Astrocyte of the cerebellum (primary cell): ENCODE data around the gene ZNF263.

Experiments used
- DNase-seq: peaks from one replicate; pipeline ENCODE4 v3.0.0-alpha.2; 2011; ENCODE audit warnings: low read depth
- H3K4me3 ChIP-seq: 2 replicates; pipeline ENCODE4 v1.5.1; 2011; ENCODE audit warnings: mild to moderate bottlenecking, low read depth, low read length, moderate library complexity
- in situ Hi-C: cut with HindIII; loops from 2 replicates; pipeline ENCODE4 v1.10.0; 2017; ENCODE audit warnings: low sequenced_read_pairs
- TF ChIP-seq, protein P1 (sequence below): IDR thresholded peaks from 2 replicates; pipeline ENCODE4 v1.5.1; 2012; ENCODE audit warnings: low read length, low read depth, moderate library complexity, mild to moderate bottlenecking; ENCODE audit errors: missing control alignments

The ZNF263 gene

DNA sequence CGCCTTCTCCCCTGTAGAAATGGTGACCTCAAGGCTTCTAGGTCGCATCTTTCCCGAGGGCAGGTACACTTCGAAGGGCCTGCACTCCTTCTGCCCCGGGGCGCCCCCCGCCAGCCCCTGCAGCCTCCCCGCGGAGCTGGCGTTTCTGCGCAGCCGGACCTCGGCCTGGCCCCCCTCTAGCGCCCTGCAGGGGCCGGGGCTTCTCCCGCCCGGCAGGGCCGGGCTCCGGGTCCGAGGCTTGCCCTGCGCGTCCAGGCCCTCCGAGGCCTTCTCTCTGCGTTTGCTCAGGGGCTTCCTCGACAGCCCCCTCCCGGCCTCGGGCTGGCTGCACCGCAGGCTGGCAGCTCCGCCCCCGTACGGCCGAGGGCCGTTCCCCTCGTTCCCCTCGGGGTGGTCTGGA lies 29.0 kb upstream of the ZNF263 start:
- in situ Hi-C loops = no loop called here

DNA sequence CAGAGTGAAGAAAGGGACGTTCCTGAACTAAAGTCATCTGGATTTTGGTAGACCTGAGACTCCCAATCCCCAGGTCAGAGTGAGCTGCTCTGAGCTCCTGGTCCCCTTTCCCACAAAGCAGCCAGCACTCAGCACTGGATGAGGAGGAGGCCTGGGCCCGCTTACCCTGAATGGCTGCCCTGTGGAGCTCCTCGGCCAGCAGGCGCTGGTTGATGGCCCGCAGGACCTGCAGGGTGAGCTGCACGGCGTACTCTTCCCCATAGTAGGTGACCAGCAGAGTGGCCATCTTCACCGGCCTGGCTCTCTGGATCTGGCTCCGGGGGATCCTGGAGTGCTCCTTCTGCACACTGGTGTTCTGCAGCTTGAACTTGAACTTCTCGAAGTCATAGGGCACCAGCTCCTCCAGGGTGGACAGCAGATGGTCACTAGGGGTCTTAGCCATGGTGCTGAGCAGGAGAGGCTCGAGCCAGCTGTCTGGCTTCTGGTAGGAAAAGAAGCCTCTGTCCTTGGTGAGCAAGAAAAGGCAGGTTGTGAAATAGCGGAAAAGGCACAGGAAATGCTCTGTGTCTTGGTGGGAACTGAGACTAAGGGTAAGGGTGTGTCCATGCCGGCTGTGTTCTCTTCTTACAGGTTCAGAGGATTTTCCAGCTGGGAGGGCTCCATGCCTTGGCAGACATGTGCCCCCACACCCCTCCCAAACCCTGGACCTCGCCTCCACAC lies 27.0 kb upstream of the ZNF263 start, which contains the start of gene MEFV:
Gene MEFV (minus strand): TSS at position 488 of the 720 bp plus-strand sequence. CDS start 46 bp downstream, at position 442.
- TF ChIP-seq, protein P1, sequence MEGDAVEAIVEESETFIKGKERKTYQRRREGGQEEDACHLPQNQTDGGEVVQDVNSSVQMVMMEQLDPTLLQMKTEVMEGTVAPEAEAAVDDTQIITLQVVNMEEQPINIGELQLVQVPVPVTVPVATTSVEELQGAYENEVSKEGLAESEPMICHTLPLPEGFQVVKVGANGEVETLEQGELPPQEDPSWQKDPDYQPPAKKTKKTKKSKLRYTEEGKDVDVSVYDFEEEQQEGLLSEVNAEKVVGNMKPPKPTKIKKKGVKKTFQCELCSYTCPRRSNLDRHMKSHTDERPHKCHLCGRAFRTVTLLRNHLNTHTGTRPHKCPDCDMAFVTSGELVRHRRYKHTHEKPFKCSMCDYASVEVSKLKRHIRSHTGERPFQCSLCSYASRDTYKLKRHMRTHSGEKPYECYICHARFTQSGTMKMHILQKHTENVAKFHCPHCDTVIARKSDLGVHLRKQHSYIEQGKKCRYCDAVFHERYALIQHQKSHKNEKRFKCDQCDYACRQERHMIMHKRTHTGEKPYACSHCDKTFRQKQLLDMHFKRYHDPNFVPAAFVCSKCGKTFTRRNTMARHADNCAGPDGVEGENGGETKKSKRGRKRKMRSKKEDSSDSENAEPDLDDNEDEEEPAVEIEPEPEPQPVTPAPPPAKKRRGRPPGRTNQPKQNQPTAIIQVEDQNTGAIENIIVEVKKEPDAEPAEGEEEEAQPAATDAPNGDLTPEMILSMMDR = no peak
- H3K4me3 ChIP-seq = no peak within 1 kb of the TSS
- in situ Hi-C loops = no loop called here
- DNase-seq = no peak

More for the DNA sequence above, 29.0 kb upstream of the ZNF263 start:
- DNase-seq = no peak
- no peak overlapping the region for H3K4me3 ChIP-seq
- TF ChIP-seq, protein P1 = no peak

DNA sequence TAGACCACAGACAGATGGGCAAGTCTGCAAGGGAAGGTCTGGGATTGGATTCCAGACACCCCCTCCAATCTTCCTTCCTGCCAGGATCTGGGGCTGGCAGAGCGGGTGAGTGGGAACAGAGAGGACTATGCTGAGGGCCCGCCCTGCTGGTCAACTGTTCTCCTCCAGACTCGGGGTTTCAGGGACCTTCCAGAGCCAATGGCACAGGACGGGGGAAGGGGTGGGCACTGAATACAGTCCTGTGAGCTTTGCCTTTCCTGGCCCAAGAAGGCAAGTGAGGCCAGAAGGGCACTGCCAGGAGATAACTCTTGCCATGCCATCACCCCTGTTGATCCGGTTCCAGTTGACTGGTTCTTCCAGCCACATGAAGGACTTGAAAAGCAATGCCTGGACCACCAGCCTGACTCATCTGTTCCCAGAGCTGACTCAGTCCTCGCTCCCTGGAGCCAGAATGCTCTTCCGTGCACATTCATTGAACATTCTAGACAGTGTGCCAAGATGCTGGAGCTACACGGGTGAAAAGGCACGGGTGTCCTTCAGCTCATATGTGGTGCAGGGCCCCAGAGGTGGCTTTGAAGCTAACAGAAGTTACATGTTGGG lies 26.3 kb upstream of the ZNF263 start:
- in situ Hi-C loops = no loop called here
- no peak overlapping the region for H3K4me3 ChIP-seq
- DNase-seq = peak; percentile 18
- TF ChIP-seq, protein P1 = no peak

DNA sequence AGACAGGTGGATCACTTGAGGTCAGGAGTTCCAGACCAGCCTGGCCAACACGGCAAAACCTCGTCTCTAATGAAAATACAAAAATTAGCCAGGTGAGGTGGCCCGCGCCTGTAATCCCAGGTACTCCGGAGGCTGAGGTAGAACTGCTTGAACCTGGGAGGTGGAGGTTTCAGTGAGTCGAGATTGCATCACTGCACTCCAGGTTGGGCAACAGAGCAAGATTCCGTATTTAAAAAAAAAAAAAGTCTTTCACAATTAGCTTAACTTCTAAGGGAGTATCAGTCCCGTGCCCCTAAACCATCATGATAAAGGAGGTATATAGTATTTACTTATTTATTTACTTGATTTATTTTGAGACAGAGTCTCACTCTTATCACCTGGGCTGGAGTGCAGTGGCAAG lies 23.5 kb upstream of the ZNF263 start:
- TF ChIP-seq, protein P1 = no peak
- in situ Hi-C loops = no loop called here
- DNase-seq = no peak
- H3K4me3 ChIP-seq = no peak overlapping the region

DNA sequence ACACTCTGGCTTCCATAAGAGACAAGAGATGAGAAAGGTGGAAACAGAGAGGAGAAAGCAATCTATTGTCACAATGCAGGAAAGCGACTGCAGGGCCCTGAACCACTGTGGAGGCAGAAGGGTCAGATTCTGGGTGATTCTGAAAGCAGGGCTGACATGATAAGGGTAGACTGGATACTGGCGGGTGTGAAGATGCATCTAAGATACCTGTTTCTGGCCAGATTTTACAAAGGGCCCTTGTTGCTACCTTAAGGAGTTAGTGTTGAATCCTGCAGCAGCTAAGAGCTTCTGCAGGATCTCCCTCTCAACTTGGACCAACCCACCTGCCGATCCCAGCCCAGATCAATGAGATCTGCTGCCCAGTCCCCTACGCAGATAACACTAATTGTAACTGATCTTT lies 20.8 kb upstream of the ZNF263 start:
- TF ChIP-seq, protein P1 = no peak
- H3K4me3 ChIP-seq = no peak overlapping the region
- DNase-seq = no peak
- in situ Hi-C loops = no loop called here

DNA sequence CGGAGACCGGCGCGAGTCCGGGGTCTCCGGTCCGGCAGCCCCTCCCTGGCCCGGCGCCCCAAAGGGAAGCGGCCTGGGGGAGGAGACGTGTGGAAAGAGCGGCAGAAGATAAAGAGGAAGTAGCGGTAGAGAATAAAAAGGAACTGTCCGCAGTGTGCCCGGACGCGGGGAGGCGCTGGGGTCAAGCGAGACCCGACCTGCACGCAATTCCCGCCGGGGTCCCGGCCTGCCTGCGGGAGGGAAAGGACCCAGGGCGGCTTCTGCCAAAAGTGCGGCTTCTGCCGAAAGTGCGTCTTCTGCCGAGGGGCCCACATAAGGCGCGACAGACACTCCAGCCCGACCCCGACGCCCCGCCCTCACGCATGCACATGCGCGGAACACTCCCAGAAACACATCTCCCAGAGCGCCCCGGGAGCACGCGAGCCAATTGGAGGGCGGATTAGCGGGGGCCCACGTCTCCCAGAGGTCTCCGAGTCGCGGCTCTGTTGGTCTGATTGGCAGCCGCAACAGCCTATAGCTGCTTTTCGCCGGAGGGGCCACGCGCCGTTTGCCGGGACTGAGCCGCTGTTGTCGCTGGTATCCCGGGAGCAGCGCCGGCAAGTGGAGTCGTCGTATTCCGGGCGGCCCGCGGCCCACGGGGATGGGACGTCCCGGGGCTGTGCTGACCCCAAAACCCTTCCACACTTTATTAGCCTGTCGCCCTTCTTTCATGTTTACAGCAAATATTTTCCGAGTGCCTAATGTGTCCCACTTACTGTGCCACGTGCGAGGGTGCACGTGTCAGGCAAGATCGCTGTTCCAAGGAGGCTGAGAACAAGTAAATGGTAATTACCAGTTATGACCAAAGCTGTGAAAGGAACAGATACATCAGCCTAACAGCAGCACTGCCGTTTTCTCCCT lies 18.9 kb upstream of the ZNF263 start:
- in situ Hi-C loops = no loop called here
- peak overlapping the region; percentile 80 for H3K4me3 ChIP-seq
- DNase-seq = peak; percentile 92
- TF ChIP-seq, protein P1 = peak; percentile 39
